IPS-18c (cell line): ENCODE results near the gene MRPS2.
"Not testable (repeated sequence)": the region's sequence is repeated elsewhere in the genome, so short reads cannot be mapped to it uniquely, and the experiment has no call there.

ENCODE experiments used
- H3K4me3 ChIP-seq: 2 replicates; pipeline ENCODE4 v1.7.0; 2013; ENCODE audit warnings: low read depth, mild to moderate bottlenecking, low read length, moderate library complexity; ENCODE audit not compliant: insufficient read depth
- H3K9me3 ChIP-seq: one replicate; pipeline ENCODE4 v1.6.1; 2013; ENCODE audit warnings: mild to moderate bottlenecking, low read length, moderate library complexity; ENCODE audit not compliant: control insufficient read depth, insufficient read depth

MRPS2 gene

GRCh38 chr9:135506327-135507103 lies 6.0 kb downstream of the MRPS2 start:
- no peak overlapping the region for H3K4me3 ChIP-seq
- no peaks in the 10 kb centered on the region for H3K9me3 ChIP-seq

GRCh38 chr9:135507104-135508035 lies 6.9 kb downstream of the MRPS2 start:
- H3K4me3 ChIP-seq = no peak overlapping the region
- H3K9me3 ChIP-seq = no peaks in the 10 kb centered on the region

GRCh38 chr9:135508211-135508820 lies 7.8 kb downstream of the MRPS2 start:
- Histone ChIP-seq H3K9me3 (no peaks in the 10 kb centered on the region), H3K4me3 (no peak overlapping the region)

- Histone ChIP-seq H3K4me3 (no peak overlapping the region), H3K9me3 (no peaks in the 10 kb centered on the region)
These were observed 9.0 kb downstream of the MRPS2 start for GRCh38 chr9:135509458-135509857.

GRCh38 chr9:135512241-135512603 lies 11.7 kb downstream of the MRPS2 start:
- no peak overlapping the region for H3K4me3 ChIP-seq
- no peaks in the 10 kb centered on the region for H3K9me3 ChIP-seq

- H3K9me3 ChIP-seq = no peaks in the 10 kb centered on the region
- no peak overlapping the region for H3K4me3 ChIP-seq
These were observed 12.4 kb downstream of the MRPS2 start for GRCh38 chr9:135512904-135513303.

- Histone ChIP-seq H3K4me3 (no peak overlapping the region), H3K9me3 (no peaks in the 10 kb centered on the region)
These were observed 12.9 kb downstream of the MRPS2 start for GRCh38 chr9:135513351-135513846.

GRCh38 chr9:135513906-135514305 lies 13.4 kb downstream of the MRPS2 start:
- not testable (repeated sequence) for H3K4me3 ChIP-seq

GRCh38 chr9:135514342-135515082 lies 14.0 kb downstream of the MRPS2 start:
- no peak overlapping the region for H3K4me3 ChIP-seq

More at GRCh38 chr9:135513906-135514305, 13.4 kb downstream of the MRPS2 start:
- H3K9me3 ChIP-seq = not testable (repeated sequence)

GRCh38 chr9:135515083-135515951 lies 14.8 kb downstream of the MRPS2 start:
- Histone ChIP-seq H3K9me3 (no peaks in the 10 kb centered on the region), H3K4me3 (no peak overlapping the region)

More at GRCh38 chr9:135514342-135515082, 14.0 kb downstream of the MRPS2 start:
- H3K9me3 ChIP-seq = no peaks in the 10 kb centered on the region

GRCh38 chr9:135516132-135516860 lies 15.8 kb downstream of the MRPS2 start:
- H3K9me3 ChIP-seq = no peaks in the 10 kb centered on the region
- H3K4me3 ChIP-seq = no peak overlapping the region

- Histone ChIP-seq H3K9me3 (no peaks in the 10 kb centered on the region), H3K4me3 (no peak overlapping the region)
These were observed 16.9 kb downstream of the MRPS2 start for GRCh38 chr9:135517407-135517822.

- no peaks in the 10 kb centered on the region for H3K9me3 ChIP-seq
- no peak overlapping the region for H3K4me3 ChIP-seq
These were observed 18.9 kb downstream of the MRPS2 start for GRCh38 chr9:135519179-135519971.

- no peaks in the 10 kb centered on the region for H3K9me3 ChIP-seq
These were observed 20.6 kb downstream of the MRPS2 start, which contains the start of gene LCN1 for GRCh38 chr9:135520916-135521607. LCN1 (plus strand) TSS chr9:135521440; CDS start chr9:135521498, 58 bp downstream.

More at GRCh38 chr9:135520916-135521607, 20.6 kb downstream of the MRPS2 start, which contains the start of gene LCN1:
- H3K4me3 ChIP-seq = no peak within 1 kb of the TSS
